HUES48 (cell line): ENCODE results near the gene CMTM4.

Source experiments
- H3K27ac ChIP-seq: one replicate; pipeline ENCODE4 v1.7.0; 2013; ENCODE audit warnings: low read depth, low read length, inconsistent platforms
- H3K27me3 ChIP-seq: 2 replicates; pipeline ENCODE4 v1.6.1; 2013; ENCODE audit warnings: mild to moderate bottlenecking, low read length; ENCODE audit not compliant: control insufficient read depth, insufficient read depth
- H3K36me3 ChIP-seq: 2 replicates; pipeline ENCODE4 v1.6.1; 2013; ENCODE audit warnings: low read length; ENCODE audit not compliant: control insufficient read depth, insufficient read depth
- H3K4me1 ChIP-seq: 2 replicates; pipeline ENCODE4 v1.6.1; 2013; ENCODE audit warnings: mild to moderate bottlenecking, low read length; ENCODE audit not compliant: control insufficient read depth, insufficient read depth
- H3K4me3 ChIP-seq: 2 replicates; pipeline ENCODE4 v1.5.1; 2013; ENCODE audit warnings: mild to moderate bottlenecking, low read depth, low read length
- H3K9ac ChIP-seq: 2 replicates; pipeline ENCODE4 v1.6.1; 2013; ENCODE audit warnings: mild to moderate bottlenecking, low read depth, low read length, moderate library complexity
- H3K9me3 ChIP-seq: 2 replicates; pipeline ENCODE4 v1.6.1; 2013; ENCODE audit warnings: low read length; ENCODE audit not compliant: control insufficient read depth, insufficient read depth

Gene CMTM4

DNA sequence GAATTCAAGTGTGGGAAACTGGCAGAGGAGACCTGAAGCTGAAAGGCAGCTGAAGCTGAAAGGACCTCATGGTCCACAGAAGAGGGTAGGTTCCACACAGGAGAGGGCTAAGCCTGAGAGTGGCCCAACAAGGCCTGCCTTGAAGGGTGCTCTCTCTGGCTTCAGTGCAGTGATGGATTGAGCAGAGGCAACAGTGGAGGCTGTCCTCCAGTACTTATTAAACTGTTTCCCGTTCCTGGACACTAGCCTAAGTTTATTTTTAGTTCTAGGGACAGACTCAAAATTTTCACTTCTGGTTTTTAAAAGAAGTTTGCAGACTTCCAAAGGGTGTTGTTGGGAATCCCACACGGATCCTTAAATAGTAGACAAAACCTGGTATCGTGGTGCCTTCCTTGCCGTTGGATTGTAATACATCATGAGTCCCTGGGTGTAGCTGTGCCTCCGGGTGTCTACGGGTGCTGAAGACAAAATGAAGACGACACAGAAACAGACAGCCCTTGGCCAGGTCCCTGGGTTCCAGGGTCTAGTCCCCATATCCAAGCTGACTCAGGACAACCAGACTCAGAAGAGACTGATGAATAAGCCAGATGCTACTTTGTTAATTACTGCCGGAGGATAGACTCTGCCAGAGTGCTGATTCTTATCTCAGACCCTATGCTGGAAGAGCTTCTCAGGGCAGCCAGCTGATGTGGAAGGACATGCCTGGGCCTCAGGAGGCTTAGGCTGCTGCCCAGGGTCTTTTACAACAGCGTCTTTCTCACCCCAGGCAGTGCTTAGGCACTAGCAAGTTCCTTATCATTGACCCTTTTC lies 7.1 kb upstream of the CMTM4 start:
- Histone ChIP-seq H3K4me1 (no peaks in the 10 kb centered on the region; the same call in 1 of the 2 replicates), H3K9me3 (no peaks in the 10 kb centered on the region), H3K36me3 (no peaks in the 10 kb centered on the region), H3K9ac (no peak overlapping the region), H3K4me3 (no peak overlapping the region), H3K27me3 (no peaks in the 10 kb centered on the region), H3K27ac (no peak overlapping the region)

DNA sequence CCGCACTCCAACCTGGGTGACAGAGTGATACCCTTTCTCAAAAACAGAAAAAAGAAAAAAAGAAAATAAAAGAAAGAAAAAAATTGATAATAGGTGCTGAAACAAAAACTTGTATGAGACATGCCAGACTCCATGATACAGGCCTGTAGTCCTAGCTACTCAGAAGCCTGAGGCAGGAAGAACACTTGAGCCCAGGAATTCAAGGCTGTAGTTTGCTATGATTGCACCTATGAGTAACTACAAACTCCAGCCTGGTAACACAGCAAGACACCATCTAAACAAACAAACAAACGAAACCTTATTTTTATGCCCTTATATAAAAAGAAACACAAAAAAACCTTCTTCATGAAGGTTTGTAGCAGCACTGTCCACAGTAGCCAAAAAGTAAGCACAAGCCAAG lies 5.0 kb upstream of the CMTM4 start:
- no peaks in the 10 kb centered on the region for H3K9me3 ChIP-seq
- H3K27me3 ChIP-seq, result no peaks in the 10 kb centered on the region
- H3K4me1 ChIP-seq, result no peaks in the 10 kb centered on the region
- H3K36me3 ChIP-seq, result no peaks in the 10 kb centered on the region
- no peak overlapping the region for H3K9ac ChIP-seq
- no peak overlapping the region for H3K4me3 ChIP-seq
- H3K27ac ChIP-seq, result no peak overlapping the region

DNA sequence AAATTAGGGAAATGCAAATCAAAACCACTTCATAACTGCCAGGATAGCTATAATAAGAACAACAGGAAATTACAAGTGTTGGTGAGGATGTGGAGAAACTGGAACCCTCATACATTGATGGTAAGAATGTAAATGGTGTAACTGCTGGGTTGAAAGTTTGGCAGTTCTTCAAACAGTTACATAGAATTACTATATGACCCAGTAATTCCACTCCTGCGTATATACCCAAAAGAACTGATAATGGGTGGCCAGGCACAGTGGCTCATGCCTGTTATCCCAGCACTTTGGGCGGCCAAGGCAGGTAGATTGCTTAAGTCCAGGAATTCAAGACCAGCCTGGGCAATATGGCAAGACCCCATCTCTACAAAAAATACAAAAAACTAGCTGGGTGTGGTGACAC lies 4.5 kb upstream of the CMTM4 start:
- H3K4me3 ChIP-seq, result no peak overlapping the region
- no peak overlapping the region for H3K27ac ChIP-seq
- H3K9ac ChIP-seq, result no peak overlapping the region
- no peaks in the 10 kb centered on the region for H3K36me3 ChIP-seq
- H3K4me1 ChIP-seq, result no peaks in the 10 kb centered on the region
- H3K27me3 ChIP-seq, result no peaks in the 10 kb centered on the region
- H3K9me3 ChIP-seq, result no peaks in the 10 kb centered on the region

DNA sequence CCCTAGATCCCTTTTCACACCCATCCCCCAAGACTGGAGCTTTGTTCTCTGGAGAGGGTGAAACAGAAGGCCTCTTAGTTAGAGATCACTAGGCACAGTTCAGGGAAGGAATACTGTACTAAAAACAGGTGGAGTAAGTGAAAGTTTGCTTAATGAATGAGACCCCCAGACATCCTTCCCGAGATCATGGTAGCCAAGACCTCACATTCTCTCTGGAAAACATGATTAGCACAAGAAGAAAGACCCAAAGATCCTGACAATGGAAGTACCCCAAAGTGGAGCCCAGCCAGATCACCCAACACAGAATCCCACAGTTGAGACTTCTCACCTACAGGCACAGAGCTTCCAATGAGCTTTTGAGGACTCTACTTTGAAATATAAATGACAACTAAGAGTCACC lies 3.4 kb upstream of the CMTM4 start:
- H3K9ac ChIP-seq, result no peak overlapping the region
- H3K9me3 ChIP-seq, result no peaks in the 10 kb centered on the region
- no peaks in the 10 kb centered on the region for H3K36me3 ChIP-seq
- no peaks in the 10 kb centered on the region for H3K27me3 ChIP-seq
- H3K4me1 ChIP-seq, result peaks cover 9% of the 10 kb centered on the region; the same call in 1 of the 2 replicates
- no peak overlapping the region for H3K4me3 ChIP-seq
- no peak overlapping the region for H3K27ac ChIP-seq

DNA sequence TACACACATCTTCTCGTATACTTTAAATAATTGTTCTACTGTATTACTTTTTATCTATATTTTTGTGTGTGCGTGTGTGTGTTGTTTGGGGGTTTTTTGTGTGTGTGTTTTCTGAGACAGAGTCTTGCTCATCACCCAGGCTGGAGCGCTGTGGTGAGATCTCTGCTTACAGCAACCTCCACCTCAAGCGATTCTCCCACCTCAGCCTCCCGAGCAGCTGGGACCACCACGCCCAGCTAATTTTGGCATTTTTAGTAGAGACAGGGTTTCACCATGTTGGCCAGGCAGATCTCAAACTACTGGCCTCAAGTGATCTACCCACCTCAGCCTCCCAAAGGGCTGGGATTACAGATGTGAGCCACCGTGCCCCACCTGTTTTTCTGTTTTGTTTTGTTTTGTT lies 1.5 kb upstream of the CMTM4 start:
- Histone ChIP-seq H3K9me3 (no peaks in the 10 kb centered on the region), H3K9ac (no peak overlapping the region), H3K27me3 (no peaks in the 10 kb centered on the region), H3K36me3 (no peaks in the 10 kb centered on the region), H3K4me1 (peaks cover 16% of the 10 kb centered on the region; the same call in 1 of the 2 replicates), H3K27ac (no peak overlapping the region), H3K4me3 (no peak overlapping the region)

DNA sequence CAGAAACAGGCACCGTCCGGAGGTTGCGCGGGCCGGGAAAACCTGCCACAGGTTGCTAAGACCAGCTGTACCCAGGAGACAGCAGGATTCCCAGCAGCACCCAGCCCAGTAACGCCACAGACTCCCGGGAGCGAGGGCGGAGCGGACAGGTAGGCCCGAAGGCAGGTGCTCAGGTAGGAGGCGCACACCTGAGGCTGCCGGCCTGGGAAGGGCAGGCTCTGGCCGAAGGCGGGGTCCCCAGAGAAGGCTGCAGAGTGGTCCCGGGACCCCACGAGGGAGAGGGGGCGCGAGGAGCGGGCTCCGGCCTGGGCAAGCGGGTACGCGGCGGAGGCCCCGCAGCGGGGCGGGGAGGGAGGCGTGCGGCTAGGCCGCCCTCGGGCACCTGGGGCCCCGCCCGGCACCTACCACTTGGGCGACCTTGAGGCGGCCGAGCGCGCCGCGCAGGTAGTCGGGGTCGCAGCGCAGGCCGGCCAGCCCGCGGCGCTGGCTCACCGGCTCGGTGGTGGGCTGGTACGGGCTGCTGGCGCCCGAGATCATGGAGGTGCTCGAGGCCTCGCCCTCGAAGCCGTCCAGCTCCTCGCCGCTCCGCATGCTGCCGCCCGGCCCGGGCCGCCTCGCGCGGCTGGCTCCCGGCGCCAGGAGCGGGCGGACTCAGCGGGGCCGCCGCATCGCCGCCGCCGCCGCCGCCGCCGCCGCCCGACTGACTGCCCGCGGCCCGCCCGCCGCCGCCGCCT lies 441 bp downstream of the CMTM4 start:
- Histone ChIP-seq H3K9me3 (no peaks in the 10 kb centered on the region), H3K27ac (peak overlapping the region; percentile 55), H3K27me3 (no peaks in the 10 kb centered on the region), H3K36me3 (no peaks in the 10 kb centered on the region), H3K4me1 (peaks cover 24% of the 10 kb centered on the region), H3K9ac (peak overlapping the region; percentile 77; the same call in 1 of the 2 replicates), H3K4me3 (peak overlapping the region; percentile 78)

DNA sequence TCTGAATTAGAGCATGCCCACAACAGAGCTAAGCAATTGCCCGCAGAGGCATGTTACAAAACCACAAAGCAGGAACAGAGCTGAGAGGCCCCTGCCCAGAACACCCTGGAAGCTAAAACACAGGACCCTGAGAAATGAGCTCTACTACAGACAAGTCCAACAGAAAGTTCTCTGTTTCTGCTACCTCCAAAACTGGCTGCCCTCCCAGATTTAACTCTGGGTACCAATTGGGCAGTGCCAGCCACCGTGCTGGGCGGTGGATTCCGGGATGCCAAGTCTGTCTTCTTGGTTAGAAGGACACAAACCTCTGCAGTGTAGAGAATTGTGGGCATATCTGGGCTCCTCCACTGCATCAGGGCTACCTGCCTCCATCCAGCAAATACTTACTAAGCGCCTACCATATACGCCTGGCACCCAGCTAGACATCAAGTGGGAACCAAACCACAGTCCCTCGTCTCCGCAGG lies 1.0 kb downstream of the CMTM4 start:
- no peaks in the 10 kb centered on the region for H3K27me3 ChIP-seq
- H3K4me3 ChIP-seq, result peak overlapping the region; percentile 78
- no peaks in the 10 kb centered on the region for H3K36me3 ChIP-seq
- H3K27ac ChIP-seq, result no peak overlapping the region
- peaks cover 25% of the 10 kb centered on the region for H3K4me1 ChIP-seq
- H3K9ac ChIP-seq, result peak overlapping the region; percentile 77; the same call in 1 of the 2 replicates
- H3K9me3 ChIP-seq, result no peaks in the 10 kb centered on the region

DNA sequence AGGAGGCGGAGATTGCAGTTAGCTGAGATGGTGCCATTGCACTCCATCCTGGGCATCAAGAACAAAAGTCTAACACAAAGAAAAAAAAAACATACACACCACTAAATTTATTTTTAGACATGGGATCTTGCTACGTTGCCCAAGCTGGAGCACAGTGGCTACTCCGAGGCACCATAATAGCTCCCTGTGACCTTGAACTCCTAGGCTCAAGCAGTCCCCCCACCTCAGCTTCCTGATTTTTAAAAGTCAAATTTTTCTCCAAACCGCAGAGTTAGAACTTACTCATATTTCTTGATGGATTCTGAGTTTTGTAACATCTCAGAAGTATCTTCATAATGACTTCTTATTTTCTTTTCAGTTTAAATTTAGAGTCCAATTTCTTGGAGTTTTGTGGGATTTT lies 3.4 kb downstream of the CMTM4 start:
- Histone ChIP-seq H3K27ac (no peak overlapping the region), H3K9me3 (no peaks in the 10 kb centered on the region), H3K4me1 (peaks cover 31% of the 10 kb centered on the region), H3K27me3 (no peaks in the 10 kb centered on the region), H3K4me3 (no peak overlapping the region), H3K9ac (no peak overlapping the region), H3K36me3 (no peaks in the 10 kb centered on the region)

DNA sequence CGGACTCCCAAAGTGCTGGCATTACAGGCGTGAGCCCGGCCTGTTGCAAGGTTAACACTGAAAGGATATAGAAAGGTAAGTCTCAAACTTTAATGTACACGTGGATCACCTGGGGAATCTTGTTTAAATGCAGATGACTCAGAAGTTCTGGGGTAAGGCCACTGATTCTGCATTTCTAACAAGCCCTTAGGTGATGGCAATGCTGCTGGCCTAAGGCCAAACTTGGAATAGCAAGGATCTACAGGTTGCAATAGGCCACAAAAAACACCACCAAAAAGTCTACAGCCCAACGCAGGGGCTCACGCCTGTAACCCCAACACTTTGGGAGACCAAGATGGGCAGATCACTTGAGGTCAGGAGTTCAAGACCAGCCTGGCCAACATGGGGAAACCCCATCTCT lies 4.2 kb downstream of the CMTM4 start:
- H3K4me1 ChIP-seq, result peaks cover 31% of the 10 kb centered on the region
- H3K4me3 ChIP-seq, result no peak overlapping the region
- no peaks in the 10 kb centered on the region for H3K27me3 ChIP-seq
- no peak overlapping the region for H3K27ac ChIP-seq
- no peaks in the 10 kb centered on the region for H3K9me3 ChIP-seq
- H3K36me3 ChIP-seq, result no peaks in the 10 kb centered on the region
- no peak overlapping the region for H3K9ac ChIP-seq

DNA sequence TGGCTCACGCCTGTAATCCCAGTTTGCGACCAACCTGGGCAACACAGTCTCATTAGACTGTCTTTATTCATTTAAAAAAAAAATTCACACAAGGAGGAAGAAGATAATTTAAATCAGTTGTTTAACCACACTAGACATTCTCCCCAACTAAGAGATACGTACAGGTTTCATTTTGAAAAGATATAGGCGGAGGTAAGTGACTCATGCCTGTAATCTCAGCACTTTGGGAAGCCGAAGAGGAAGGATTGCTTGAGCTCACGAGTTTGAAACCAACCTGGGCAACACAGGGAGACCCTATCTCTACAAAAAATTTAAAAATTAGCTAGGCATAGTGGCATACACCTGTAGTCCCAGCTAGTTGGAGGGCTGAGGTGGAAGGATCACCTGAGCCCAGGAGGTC lies 5.3 kb downstream of the CMTM4 start:
- Histone ChIP-seq H3K27ac (no peak overlapping the region), H3K9me3 (no peaks in the 10 kb centered on the region), H3K9ac (no peak overlapping the region), H3K36me3 (no peaks in the 10 kb centered on the region), H3K4me1 (peaks cover 31% of the 10 kb centered on the region), H3K4me3 (no peak overlapping the region), H3K27me3 (no peaks in the 10 kb centered on the region)
